GM12878 (cell line): ENCODE data around the gene SLC6A7. TPM values are rescaled to one million over a fixed set of nuclear protein-coding genes. Genes with fewer than 3 reads are reported as not detected.

ENCODE experiments used
- ATAC-seq: fragments of 200-7000 bp; cut with Tn5 transposase; 3 replicates; pipeline ENCODE4 v1.9.1; 2020; ENCODE audit warnings: mild to moderate bottlenecking, moderate library complexity
- BruUV-seq: library from RNA; stranded (reverse); fragments of 400-500 nt; replicated peaks from 2 replicates; lab custom pipeline; 2021; lab: Mats Ljungman, UMichigan
- CTCF ChIA-PET: fragments of 300-600 bp; sonication (Branson Sonifier 250); formaldehyde crosslinking; extraction: SDS; loops from one replicate; lab custom pipeline; 2021; ENCODE audit warnings: inconsistent platforms; lab: Yijun Ruan, JAX
- POLR2A ChIA-PET: fragments of 350-600 bp; formaldehyde crosslinking; extraction: SDS; loops from one replicate; lab custom pipeline; 2021; ENCODE audit warnings: inconsistent platforms; lab: Charles Lee
- RAD21 ChIA-PET: fragments of 300-600 bp; sonication (Branson Sonifier 250); formaldehyde crosslinking; loops from one replicate; lab custom pipeline; 2023; ENCODE audit warnings: antibody characterized with exemption; ENCODE audit not compliant: unreplicated experiment; lab: Charles Lee
- SMC1A ChIA-PET: fragments of 300-600 bp; sonication (Branson Sonifier 250); formaldehyde crosslinking; loops from one replicate; lab custom pipeline; 2023; ENCODE audit not compliant: unreplicated experiment, uncharacterized antibody; lab: Charles Lee
- DNase-seq: peaks from one replicate; pipeline ENCODE4 v3.0.0-alpha.2; 2011; ENCODE audit warnings: low read depth, low spot score
- FAIRE-seq: peaks from 3 replicates; lab custom pipeline; 2011; peaks lifted over from hg19 to GRCh38; lab: Jason Lieb, UNC
- H2AFZ ChIP-seq: 2 replicates; pipeline ENCODE4 v1.6.0; 2011; ENCODE audit warnings: low read depth, low read length, control low read depth; ENCODE audit not compliant: control insufficient read depth
- H3K27ac ChIP-seq: 2 replicates; pipeline ENCODE4 v1.5.1; 2011; ENCODE audit warnings: control low read depth; ENCODE audit not compliant: control insufficient read depth, insufficient read depth
- H3K27me3 ChIP-seq, 2 experiments: replicated peaks in 1 of 2; 2 replicates each; pipeline versions ENCODE4 v1.6.0 to v1.6.1; 2011; ENCODE audit warnings: low read length in 1 of 2; ENCODE audit not compliant: control insufficient read depth in 2 of 2, insufficient read depth in 2 of 2
- H3K36me3 ChIP-seq, 2 experiments: 2 replicates each; pipeline ENCODE4 v1.5.1; 2011; ENCODE audit warnings: low read length in 1 of 2; ENCODE audit not compliant: control insufficient read depth in 2 of 2, insufficient read depth in 2 of 2
- H3K4me1 ChIP-seq: 2 replicates; pipeline ENCODE4 v1.6.1; 2011; ENCODE audit warnings: mild to moderate bottlenecking, low read length, moderate library complexity, mixed read lengths; ENCODE audit not compliant: control insufficient read depth, insufficient read depth
- H3K4me2 ChIP-seq: 2 replicates; pipeline ENCODE4 v1.6.0; 2011; ENCODE audit warnings: control low read depth; ENCODE audit not compliant: control insufficient read depth, insufficient read depth
- H3K4me3 ChIP-seq: fragments of 200-600 bp; sonication (generic); 2 replicates; pipeline ENCODE4 v1.5.1; 2016
- H3K79me2 ChIP-seq: 2 replicates; pipeline ENCODE4 v1.6.0; 2011; ENCODE audit warnings: low read length; ENCODE audit not compliant: control insufficient read depth, insufficient read depth
- H3K9ac ChIP-seq: 2 replicates; pipeline ENCODE4 v1.8.0; 2011; ENCODE audit warnings: low read length, control low read depth, mixed read lengths; ENCODE audit not compliant: control insufficient read depth, insufficient read depth
- H3K9me3 ChIP-seq: replicated peaks from 3 replicates; pipeline ENCODE4 v1.5.1; 2011; ENCODE audit warnings: mild to moderate bottlenecking, low read length; ENCODE audit not compliant: control insufficient read depth, insufficient read depth
- H4K20me1 ChIP-seq: 2 replicates; pipeline ENCODE4 v1.6.0; 2011; ENCODE audit not compliant: control insufficient read depth, insufficient read depth
- BACH1 ChIP-seq: fragments of 450-650 bp; IDR thresholded peaks from 2 replicates; pipeline ENCODE4 v1.6.1; 2017; ENCODE audit warnings: mild to moderate bottlenecking, borderline replicate concordance
- CBFB ChIP-seq: IDR thresholded peaks from 2 replicates; pipeline ENCODE4 v1.6.1; 2016; ENCODE audit warnings: antibody characterized with exemption, low read depth
- CEBPB ChIP-seq, 2 experiments: fragments of 150-350 bp in 1 of 2; IDR thresholded peaks; 2 replicates each; pipeline ENCODE4 v1.6.1; 2012 to 2014; ENCODE audit warnings: low read depth in 2 of 2, low read length in 2 of 2, borderline replicate concordance in 1 of 2, inconsistent platforms in 1 of 2
- CHD1 ChIP-seq: IDR thresholded peaks from 2 replicates; pipeline ENCODE4 v1.6.1; 2012; ENCODE audit warnings: low read depth, low read length, improper control_type of control experiment
- CREB1 ChIP-seq: IDR thresholded peaks from 2 replicates; pipeline ENCODE4 v1.6.1; 2012; ENCODE audit warnings: low read depth, mild to moderate bottlenecking, inconsistent platforms
- FOS ChIP-seq: IDR thresholded peaks from 3 replicates; pipeline ENCODE4 v1.6.1; 2011; ENCODE audit warnings: borderline replicate concordance; ENCODE audit not compliant: insufficient read length; ENCODE audit errors: extremely low read depth
- HDAC6 ChIP-seq: fragments of 200-600 bp; sonication (generic); IDR thresholded peaks from one replicate; pipeline ENCODE4 v1.8.0; 2017; ENCODE audit warnings: antibody characterized with exemption; ENCODE audit not compliant: unreplicated experiment
- IRF4 ChIP-seq: IDR thresholded peaks from 2 replicates; pipeline ENCODE4 v1.6.1; 2011; ENCODE audit warnings: low read depth, low read length
- NFIC ChIP-seq: IDR thresholded peaks from 2 replicates; pipeline ENCODE4 v1.6.1; 2012; ENCODE audit warnings: low read depth, mild to moderate bottlenecking, inconsistent platforms, low read length, moderate library complexity
- NFYB ChIP-seq: IDR thresholded peaks from 2 replicates; pipeline ENCODE4 v1.6.1; 2011; ENCODE audit warnings: low read depth, mild to moderate bottlenecking, low read length, improper control_type of control experiment, moderate library complexity; ENCODE audit not compliant: insufficient read depth
- PAX8 ChIP-seq: fragments of 450-650 bp; IDR thresholded peaks from 2 replicates; pipeline ENCODE4 v1.6.1; 2017; ENCODE audit warnings: mild to moderate bottlenecking, moderate library complexity
- PBX3 ChIP-seq: IDR thresholded peaks from 2 replicates; pipeline ENCODE4 v1.6.1; 2011; ENCODE audit warnings: mild to moderate bottlenecking, low read depth, low read length, moderate library complexity; ENCODE audit not compliant: insufficient replicate concordance
- RAD21 ChIP-seq: IDR thresholded peaks from 2 replicates; pipeline ENCODE4 v1.6.1; 2011; ENCODE audit warnings: mild to moderate bottlenecking, low read depth, low read length, moderate library complexity; ENCODE audit not compliant: insufficient read depth
- SMARCA5 ChIP-seq: fragments of 450-650 bp; IDR thresholded peaks from 2 replicates; pipeline ENCODE4 v1.6.1; 2017; ENCODE audit warnings: mild to moderate bottlenecking
- TCF3 ChIP-seq: IDR thresholded peaks from 2 replicates; pipeline ENCODE4 v1.6.1; 2012; ENCODE audit warnings: low read depth, mild to moderate bottlenecking, low read length, borderline replicate concordance; ENCODE audit not compliant: insufficient read depth
- USF2 ChIP-seq: IDR thresholded peaks from 2 replicates; pipeline ENCODE4 v1.6.1; 2011; ENCODE audit warnings: low read depth, low read length, improper control_type of control experiment, borderline replicate concordance
- WRNIP1 ChIP-seq: IDR thresholded peaks from 2 replicates; pipeline ENCODE4 v1.6.1; 2011; ENCODE audit warnings: low read depth, low read length, improper control_type of control experiment, borderline replicate concordance
- ZNF274 ChIP-seq: IDR thresholded peaks from one replicate; pipeline ENCODE4 v1.8.0; 2011; ENCODE audit not compliant: insufficient read length, insufficient read depth
- WGBS: methylation state at CpG from one replicate; pipeline ENCODE4 v1.1.6; 2016; ENCODE audit warnings: low lambda C conversion rate; ENCODE audit not compliant: insufficient replicate concordance, insufficient coverage; ENCODE audit errors: missing lambda C conversion rate; 5-methylcytosine and 5-hydroxymethylcytosine counted together
- in situ Hi-C: fragments of 300-500 bp; cut with MboI; formaldehyde crosslinking; loops from 9 replicates; pipeline ENCODE4 v1.14.3; 2018; ENCODE audit warnings: mixed read lengths
- intact Hi-C: fragments of 100-400 bp; cut with micrococcal nuclease; formaldehyde crosslinking; loops from one replicate; pipeline ENCODE4 v1.14.2; 2022; ENCODE audit not compliant: unreplicated experiment
- polyA plus RNA-seq, 11 experiments: library from polyadenylated mRNA; depleted of rRNA in 4 of 11; unstranded in 6 of 11; stranded (reverse) in 5 of 11; fragments of >200 nt; fragmentation: Nextera tagmentation in 4 of 11; fragmentation: Illumina TruSeq in 1 of 11; extraction: Ambion mirVana in 4 of 11; extraction: Trizol in 1 of 11; gene quantifications; 1 replicate in 1 of 11; 2 replicates in 10 of 11; pipeline versions ENCODE4 v1.2.1 to v1.2.3, GENCODE V29; 2011 to 2016; ENCODE audit warnings: inconsistent platforms in 2 of 11, missing spikeins in 2 of 11, low read depth in 1 of 11
- total RNA-seq, 4 experiments: library from RNA; depleted of rRNA in 3 of 4; stranded (reverse); fragments of >200 nt in 3 of 4; fragmentation: Illumina TruSeq in 1 of 4; extraction: Trizol in 1 of 4; gene quantifications; 2 replicates each; pipeline versions ENCODE4 v1.2.1 to v1.2.3, GENCODE V29; 2013 to 2021
- TF ChIP-seq, protein P1 (sequence below): fragments of 150-350 bp; IDR thresholded peaks from 2 replicates; pipeline ENCODE4 v1.6.1; 2016; ENCODE audit warnings: low read depth, low read length

The SLC6A7 gene
- total and polyA plus RNA-seq, 10 of the 15 experiments (the other 5 are each of a cell fraction or from before 2014, with no cell fraction given) = 0.01 to 0.15 (median 0.06) TPM; not detected in 7

DNA sequence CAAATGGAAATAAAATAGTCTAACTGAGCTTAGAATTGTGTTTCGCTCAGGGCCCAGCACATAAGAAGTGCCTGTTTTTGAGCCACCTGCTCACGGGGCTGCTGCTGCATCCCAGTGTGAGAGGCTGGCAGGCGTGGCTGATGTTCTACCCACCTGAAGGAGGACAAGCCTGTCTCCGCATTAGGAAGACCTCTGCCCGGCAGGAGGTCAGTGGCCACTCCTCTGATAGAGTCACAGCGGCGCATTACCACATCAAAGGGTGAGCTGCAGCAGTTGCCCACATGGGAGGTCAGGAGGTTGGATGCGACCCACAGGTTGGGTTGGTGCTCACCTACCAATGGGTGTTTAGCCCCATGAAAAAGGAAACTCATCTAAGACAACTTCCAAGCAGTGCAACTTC, 3.7 kb upstream of the SLC6A7 start:
- H3K27ac ChIP-seq = no peak overlapping the region

More for the DNA sequence above, 3.7 kb upstream of the SLC6A7 start:
- H3K9ac ChIP-seq = no peak overlapping the region
- H3K27me3 ChIP-seq = peaks cover 0 to 1% of the 10 kb centered on the region in 2 experiments; a peak in 3 of 4 replicates
- intact Hi-C loops = no loop called here
- H2AFZ ChIP-seq = no peak overlapping the region
- ChIA-PET POLR2A (no interaction called here), CTCF (no interaction called here), SMC1A (no interaction called here), RAD21 (no interaction called here)
- H3K9me3 ChIP-seq = no peaks in the 10 kb centered on the region
- H3K4me3 ChIP-seq = no peak overlapping the region
- H3K4me2 ChIP-seq = no peak overlapping the region
- no peaks in the 10 kb centered on the region for H4K20me1 ChIP-seq
- no peaks in the 10 kb centered on the region for H3K4me1 ChIP-seq
- TF ChIP-seq ZNF274 (no peak), CEBPB (IDR thresholded peaks at IDR 0.05; ENCODE audit: borderline replicate concordance in 1 of 2, low read depth in 2 of 2, low read length in 2 of 2) (no peak), CBFB (no peak), FOS (no peak), BACH1 (no peak), RAD21 (no peak), HDAC6 (no peak), NFIC (no peak), USF2 (no peak), CHD1 (no peak), TCF3 (no peak), IRF4 (no peak), CREB1 (no peak), PAX8 (no peak), PBX3 (no peak), SMARCA5 (no peak), NFYB (no peak), WRNIP1 (no peak)
- TF ChIP-seq, protein P1, sequence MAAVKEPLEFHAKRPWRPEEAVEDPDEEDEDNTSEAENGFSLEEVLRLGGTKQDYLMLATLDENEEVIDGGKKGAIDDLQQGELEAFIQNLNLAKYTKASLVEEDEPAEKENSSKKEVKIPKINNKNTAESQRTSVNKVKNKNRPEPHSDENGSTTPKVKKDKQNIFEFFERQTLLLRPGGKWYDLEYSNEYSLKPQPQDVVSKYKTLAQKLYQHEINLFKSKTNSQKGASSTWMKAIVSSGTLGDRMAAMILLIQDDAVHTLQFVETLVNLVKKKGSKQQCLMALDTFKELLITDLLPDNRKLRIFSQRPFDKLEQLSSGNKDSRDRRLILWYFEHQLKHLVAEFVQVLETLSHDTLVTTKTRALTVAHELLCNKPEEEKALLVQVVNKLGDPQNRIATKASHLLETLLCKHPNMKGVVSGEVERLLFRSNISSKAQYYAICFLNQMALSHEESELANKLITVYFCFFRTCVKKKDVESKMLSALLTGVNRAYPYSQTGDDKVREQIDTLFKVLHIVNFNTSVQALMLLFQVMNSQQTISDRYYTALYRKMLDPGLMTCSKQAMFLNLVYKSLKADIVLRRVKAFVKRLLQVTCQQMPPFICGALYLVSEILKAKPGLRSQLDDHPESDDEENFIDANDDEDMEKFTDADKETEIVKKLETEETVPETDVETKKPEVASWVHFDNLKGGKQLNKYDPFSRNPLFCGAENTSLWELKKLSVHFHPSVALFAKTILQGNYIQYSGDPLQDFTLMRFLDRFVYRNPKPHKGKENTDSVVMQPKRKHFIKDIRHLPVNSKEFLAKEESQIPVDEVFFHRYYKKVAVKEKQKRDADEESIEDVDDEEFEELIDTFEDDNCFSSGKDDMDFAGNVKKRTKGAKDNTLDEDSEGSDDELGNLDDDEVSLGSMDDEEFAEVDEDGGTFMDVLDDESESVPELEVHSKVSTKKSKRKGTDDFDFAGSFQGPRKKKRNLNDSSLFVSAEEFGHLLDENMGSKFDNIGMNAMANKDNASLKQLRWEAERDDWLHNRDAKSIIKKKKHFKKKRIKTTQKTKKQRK = no peak
- BruUV-seq = no TSS peak
- no peaks in the 10 kb centered on the region for H3K36me3 ChIP-seq
- ATAC-seq (no peak), DNase-seq (no peak), FAIRE-seq (no peak)
- H3K79me2 ChIP-seq = no peaks in the 10 kb centered on the region
- in situ Hi-C loops = no loop called here
- WGBS = 31% methylated on average over 8 of the region's 8 CpGs
